Mesenteric fat pad (tissue), 1 donor: Measurements from ENCODE around the gene FLNB. TPM values are rescaled to one million over a fixed set of nuclear protein-coding genes. Genes with fewer than 3 reads are reported as not detected.
"Not testable (repeated sequence)": the region's sequence is repeated elsewhere in the genome, so short reads cannot be mapped to it uniquely, and the experiment has no call there.

Source experiments
- DNase-seq: peaks from one replicate; pipeline ENCODE4 v3.0.0-alpha.2; 2020; ENCODE audit warnings: low spot score
- total RNA-seq: library from RNA; stranded (reverse); fragmentation: NEBNext Ultra II Directional; extraction: Animal tissue kit (Norgen Biotek cat#: 25700); gene quantifications from one replicate; pipeline ENCODE4 v1.2.1, GENCODE V29; 2021
- donor health status: DM: yes; HTN: yes; CAD: no.

FLNB gene
- total RNA-seq, 1 donor from 2014 or later, result 96.3 TPM

GRCh38 chr3:57981483-57982087 lies 26.6 kb upstream of the FLNB start:
- no peak for DNase-seq

GRCh38 chr3:57982561-57983243 lies 25.5 kb upstream of the FLNB start:
- DNase-seq, result no peak

- DNase-seq, result no peak
Measured at GRCh38 chr3:57983734-57984518, 24.3 kb upstream of the FLNB start.

GRCh38 chr3:57985176-57985983 lies 22.8 kb upstream of the FLNB start:
- DNase-seq, result no peak

- DNase-seq, result no peak
Measured at GRCh38 chr3:57985984-57986246, 22.3 kb upstream of the FLNB start.

GRCh38 chr3:57986261-57986660 lies 22.0 kb upstream of the FLNB start:
- DNase-seq, result no peak

- DNase-seq, result not testable (repeated sequence)
Measured at GRCh38 chr3:57989198-57989597, 19.0 kb upstream of the FLNB start.

- DNase-seq, result no peak
Measured at GRCh38 chr3:57989646-57990045, 18.6 kb upstream of the FLNB start.

- no peak for DNase-seq
Measured at GRCh38 chr3:57992452-57993213, 15.6 kb upstream of the FLNB start.

GRCh38 chr3:57998366-57999283 lies 9.6 kb upstream of the FLNB start:
- DNase-seq, result no peak

- no peak for DNase-seq
Measured at GRCh38 chr3:57999417-58000115, 8.7 kb upstream of the FLNB start.

GRCh38 chr3:58000306-58001085 lies 7.7 kb upstream of the FLNB start:
- DNase-seq, result no peak

- no peak for DNase-seq
Measured at GRCh38 chr3:58001086-58001467, 7.1 kb upstream of the FLNB start.

- no peak for DNase-seq
Measured at GRCh38 chr3:58001979-58002378, 6.2 kb upstream of the FLNB start.

GRCh38 chr3:58003093-58003492 lies 5.1 kb upstream of the FLNB start:
- DNase-seq, result no peak

GRCh38 chr3:58004973-58005372 lies 3.2 kb upstream of the FLNB start:
- no peak for DNase-seq

- DNase-seq, result no peak
Measured at GRCh38 chr3:58005669-58006068, 2.6 kb upstream of the FLNB start.

- no peak for DNase-seq
Measured at GRCh38 chr3:58006661-58007060, 1.6 kb upstream of the FLNB start.
